ENCODE results near the gene CERKL.

- TF ChIP-seq CTCF (conservative IDR thresholded peaks at IDR 0.05; ENCODE audit: low read depth in 2 of 2) (no peak), POLR2AphosphoS5 (IDR thresholded peaks at IDR 0.05; ENCODE audit: low read depth) (no peak), NANOG (IDR thresholded peaks at IDR 0.05; ENCODE audit: borderline replicate concordance) (no peak), EZH2 (IDR thresholded peaks at IDR 0.05; ENCODE audit: low read depth, unreplicated experiment) (no peak), EZH2phosphoT487 (IDR thresholded peaks at IDR 0.05; ENCODE audit: unreplicated experiment) (no peak)
These were observed 15.5 kb upstream of the CERKL start for GRCh38 chr2:181672255-181673008.

Measured in GM23338 (cell line).